ENCODE measurements around the gene KREMEN1.

KREMEN1 gene

DNA sequence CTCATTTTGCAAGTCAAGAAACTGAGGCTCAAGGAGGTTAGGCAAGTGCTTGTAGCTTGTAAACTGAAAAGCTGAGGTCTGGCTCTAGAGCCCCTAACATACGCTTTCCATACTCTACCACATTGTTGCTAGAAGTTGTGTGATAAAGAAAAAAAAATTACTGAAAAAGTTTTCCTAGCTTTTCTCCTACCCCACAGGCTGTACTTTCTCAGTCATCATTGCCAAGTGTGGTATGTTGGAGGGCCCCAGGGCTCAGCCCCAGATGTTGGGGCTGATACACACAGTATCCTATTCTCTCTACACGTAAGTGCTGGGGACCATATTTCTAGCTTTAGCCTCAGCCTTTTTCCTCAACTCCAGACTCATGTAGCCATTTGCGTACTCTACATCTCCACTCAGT lies 16.0 kb downstream of the KREMEN1 start:
- 91 to 95% methylated on average over 2 of the region's 3 CpGs for WGBS, 2 experiments
- H3K27me3 ChIP-seq (ENCODE audit: control insufficient read depth, insufficient read depth, low read length, poor library complexity, severe bottlenecking) = no peaks in the 10 kb centered on the region

GRCh38 chr22:29089507-29089906 lies 16.7 kb downstream of the KREMEN1 start:
- 77 to 84% methylated on average over 3 of the region's 3 CpGs for WGBS, 2 experiments
- Histone ChIP-seq H3K27ac (ENCODE audit: insufficient read depth, low read depth, low read length, poor library complexity, severe bottlenecking) (no peak overlapping the region), H3K27me3 (ENCODE audit: control insufficient read depth, insufficient read depth, low read length, poor library complexity, severe bottlenecking) (no peaks in the 10 kb centered on the region), H3K36me3 (ENCODE audit: control insufficient read depth, insufficient read depth, low read length) (no peaks in the 10 kb centered on the region), H3K9me3 (ENCODE audit: control insufficient read depth, low read length) (no peaks in the 10 kb centered on the region), H3K4me1 (ENCODE audit: control insufficient read depth, insufficient read depth, low read length) (no peaks in the 10 kb centered on the region), H3K4me3 (ENCODE audit: insufficient read depth, low read depth, low read length) (no peak overlapping the region)

More for the DNA sequence above, 16.0 kb downstream of the KREMEN1 start:
- H3K4me3 ChIP-seq (ENCODE audit: insufficient read depth, low read depth, low read length) = no peak overlapping the region
- no peaks in the 10 kb centered on the region for H3K36me3 ChIP-seq (ENCODE audit: control insufficient read depth, insufficient read depth, low read length)
- H3K27ac ChIP-seq (ENCODE audit: insufficient read depth, low read depth, low read length, poor library complexity, severe bottlenecking) = no peak overlapping the region
- no peaks in the 10 kb centered on the region for H3K4me1 ChIP-seq (ENCODE audit: control insufficient read depth, insufficient read depth, low read length)
- H3K9me3 ChIP-seq (ENCODE audit: control insufficient read depth, low read length) = no peaks in the 10 kb centered on the region

DNA sequence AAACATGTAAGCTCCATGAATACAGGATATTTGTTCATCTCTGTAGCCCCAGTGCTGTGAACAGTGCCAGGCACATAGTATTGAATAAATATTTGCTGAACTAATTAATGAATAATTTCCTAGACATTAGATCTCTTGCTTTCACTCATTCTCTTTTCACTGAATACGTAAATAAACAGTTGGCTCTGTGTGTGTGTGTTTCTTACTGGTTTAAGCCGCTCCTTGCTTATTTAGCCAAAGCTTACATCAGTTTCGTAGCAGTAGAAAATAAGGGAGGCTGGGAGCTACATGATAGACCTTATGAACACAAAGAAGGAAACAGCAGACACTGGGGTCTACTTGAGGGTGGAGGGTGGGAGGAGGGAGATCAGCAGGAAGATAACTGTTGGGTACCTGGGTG lies 17.2 kb downstream of the KREMEN1 start:
- no peaks in the 10 kb centered on the region for H3K9me3 ChIP-seq (ENCODE audit: control insufficient read depth, low read length)
- no peaks in the 10 kb centered on the region for H3K4me1 ChIP-seq (ENCODE audit: control insufficient read depth, insufficient read depth, low read length)
- no peaks in the 10 kb centered on the region for H3K36me3 ChIP-seq (ENCODE audit: control insufficient read depth, insufficient read depth, low read length)
- WGBS, 2 experiments = 96% methylated on average over 3 of the region's 3 CpGs
- H3K27ac ChIP-seq (ENCODE audit: insufficient read depth, low read depth, low read length, poor library complexity, severe bottlenecking) = no peak overlapping the region
- no peaks in the 10 kb centered on the region for H3K27me3 ChIP-seq (ENCODE audit: control insufficient read depth, insufficient read depth, low read length, poor library complexity, severe bottlenecking)
- H3K4me3 ChIP-seq (ENCODE audit: insufficient read depth, low read depth, low read length) = no peak overlapping the region

DNA sequence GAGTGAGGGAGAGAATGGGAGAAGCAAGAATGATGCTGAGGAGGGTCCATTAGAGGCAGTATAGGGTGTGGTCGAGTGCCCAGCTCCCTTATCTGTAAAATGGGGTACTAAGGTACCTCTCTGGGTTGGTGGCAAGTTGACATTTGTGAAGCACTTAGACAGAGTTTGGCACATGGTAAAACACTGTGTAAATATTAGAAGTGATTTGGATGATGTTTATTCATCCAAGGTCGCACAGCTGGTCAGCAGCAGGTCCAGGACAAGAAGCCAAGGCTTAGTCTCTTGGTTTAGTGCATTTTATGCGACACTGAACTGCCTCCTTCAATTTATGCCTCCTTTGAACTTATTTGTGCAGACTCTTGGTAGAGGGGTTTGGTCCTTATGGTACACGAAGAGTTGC lies 19.4 kb downstream of the KREMEN1 start:
- H3K4me1 ChIP-seq (ENCODE audit: control insufficient read depth, insufficient read depth, low read length) = peaks cover 8% of the 10 kb centered on the region
- 94 to 95% methylated on average over 3 of the region's 4 CpGs for WGBS, 2 experiments
- no peaks in the 10 kb centered on the region for H3K36me3 ChIP-seq (ENCODE audit: control insufficient read depth, insufficient read depth, low read length)
- H3K9me3 ChIP-seq (ENCODE audit: control insufficient read depth, low read length) = no peaks in the 10 kb centered on the region
- H3K27me3 ChIP-seq (ENCODE audit: control insufficient read depth, insufficient read depth, low read length, poor library complexity, severe bottlenecking) = no peaks in the 10 kb centered on the region
- no peak overlapping the region for H3K4me3 ChIP-seq (ENCODE audit: insufficient read depth, low read depth, low read length)
- no peak overlapping the region for H3K27ac ChIP-seq (ENCODE audit: insufficient read depth, low read depth, low read length, poor library complexity, severe bottlenecking)

- Histone ChIP-seq H3K4me1 (ENCODE audit: control insufficient read depth, insufficient read depth, low read length) (peaks cover 12% of the 10 kb centered on the region), H3K27me3 (ENCODE audit: control insufficient read depth, insufficient read depth, low read length, poor library complexity, severe bottlenecking) (no peaks in the 10 kb centered on the region), H3K9me3 (ENCODE audit: control insufficient read depth, low read length) (no peaks in the 10 kb centered on the region), H3K27ac (ENCODE audit: insufficient read depth, low read depth, low read length, poor library complexity, severe bottlenecking) (no peak overlapping the region), H3K4me3 (ENCODE audit: insufficient read depth, low read depth, low read length) (no peak overlapping the region), H3K36me3 (ENCODE audit: control insufficient read depth, insufficient read depth, low read length) (no peaks in the 10 kb centered on the region)
- WGBS, 2 experiments = 95 to 96% methylated on average over 1 of the region's 1 CpG
Observed at GRCh38 chr22:29093030-29093429, 20.2 kb downstream of the KREMEN1 start.

DNA sequence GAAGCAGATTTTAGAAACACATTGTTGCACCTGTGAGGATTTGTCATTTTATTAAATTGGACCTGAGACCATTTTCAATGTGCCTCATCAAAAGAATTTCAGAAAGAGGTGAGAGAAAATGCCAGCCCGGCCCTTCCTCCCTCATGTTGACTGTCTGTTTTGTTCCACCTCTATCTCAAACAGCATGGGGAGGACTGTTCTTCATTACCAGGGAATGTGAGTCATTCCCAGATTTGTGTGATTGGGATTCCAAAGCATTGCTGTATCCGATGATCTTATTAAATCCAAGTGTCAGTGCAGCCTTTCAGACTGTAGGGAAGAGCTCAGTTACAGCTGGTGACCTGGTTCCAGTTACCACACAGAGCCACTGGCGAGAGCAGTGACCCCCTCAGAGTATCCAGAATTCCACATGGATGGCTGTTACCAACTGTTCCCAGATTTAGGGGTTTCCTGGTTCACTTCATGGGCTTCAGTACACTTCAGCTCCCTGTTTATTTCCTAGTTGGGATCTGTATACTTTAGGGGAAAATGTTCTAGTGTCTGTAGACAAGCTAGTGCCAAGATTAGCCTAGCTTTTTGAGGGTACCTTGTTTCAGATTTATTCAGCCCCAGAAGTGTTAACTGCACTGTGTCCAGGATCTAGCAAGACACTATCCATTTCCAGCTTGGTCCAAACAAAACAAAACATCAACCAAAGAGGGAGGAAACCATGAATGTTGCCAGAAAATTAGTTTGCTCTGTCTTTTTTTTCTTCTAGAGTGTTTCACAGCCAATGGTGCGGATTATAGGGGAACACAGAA lies 20.9 kb downstream of the KREMEN1 start:
- Histone ChIP-seq H3K4me1 (ENCODE audit: control insufficient read depth, insufficient read depth, low read length) (peaks cover 12% of the 10 kb centered on the region), H3K9me3 (ENCODE audit: control insufficient read depth, low read length) (no peaks in the 10 kb centered on the region), H3K27ac (ENCODE audit: insufficient read depth, low read depth, low read length, poor library complexity, severe bottlenecking) (no peak overlapping the region), H3K27me3 (ENCODE audit: control insufficient read depth, insufficient read depth, low read length, poor library complexity, severe bottlenecking) (no peaks in the 10 kb centered on the region), H3K4me3 (ENCODE audit: insufficient read depth, low read depth, low read length) (no peak overlapping the region), H3K36me3 (ENCODE audit: control insufficient read depth, insufficient read depth, low read length) (no peaks in the 10 kb centered on the region)
- WGBS, 2 experiments = 91 to 92% methylated on average over 4 of the region's 4 CpGs

- Histone ChIP-seq H3K27ac (ENCODE audit: insufficient read depth, low read depth, low read length, poor library complexity, severe bottlenecking) (no peak overlapping the region), H3K27me3 (ENCODE audit: control insufficient read depth, insufficient read depth, low read length, poor library complexity, severe bottlenecking) (no peaks in the 10 kb centered on the region), H3K9me3 (ENCODE audit: control insufficient read depth, low read length) (no peaks in the 10 kb centered on the region), H3K4me1 (ENCODE audit: control insufficient read depth, insufficient read depth, low read length) (peaks cover 12% of the 10 kb centered on the region), H3K36me3 (ENCODE audit: control insufficient read depth, insufficient read depth, low read length) (no peaks in the 10 kb centered on the region), H3K4me3 (ENCODE audit: insufficient read depth, low read depth, low read length) (no peak overlapping the region)
- WGBS, 2 experiments = 94 to 96% methylated on average over 2 of the region's 2 CpGs
Observed at GRCh38 chr22:29095459-29095858, 22.6 kb downstream of the KREMEN1 start.

DNA sequence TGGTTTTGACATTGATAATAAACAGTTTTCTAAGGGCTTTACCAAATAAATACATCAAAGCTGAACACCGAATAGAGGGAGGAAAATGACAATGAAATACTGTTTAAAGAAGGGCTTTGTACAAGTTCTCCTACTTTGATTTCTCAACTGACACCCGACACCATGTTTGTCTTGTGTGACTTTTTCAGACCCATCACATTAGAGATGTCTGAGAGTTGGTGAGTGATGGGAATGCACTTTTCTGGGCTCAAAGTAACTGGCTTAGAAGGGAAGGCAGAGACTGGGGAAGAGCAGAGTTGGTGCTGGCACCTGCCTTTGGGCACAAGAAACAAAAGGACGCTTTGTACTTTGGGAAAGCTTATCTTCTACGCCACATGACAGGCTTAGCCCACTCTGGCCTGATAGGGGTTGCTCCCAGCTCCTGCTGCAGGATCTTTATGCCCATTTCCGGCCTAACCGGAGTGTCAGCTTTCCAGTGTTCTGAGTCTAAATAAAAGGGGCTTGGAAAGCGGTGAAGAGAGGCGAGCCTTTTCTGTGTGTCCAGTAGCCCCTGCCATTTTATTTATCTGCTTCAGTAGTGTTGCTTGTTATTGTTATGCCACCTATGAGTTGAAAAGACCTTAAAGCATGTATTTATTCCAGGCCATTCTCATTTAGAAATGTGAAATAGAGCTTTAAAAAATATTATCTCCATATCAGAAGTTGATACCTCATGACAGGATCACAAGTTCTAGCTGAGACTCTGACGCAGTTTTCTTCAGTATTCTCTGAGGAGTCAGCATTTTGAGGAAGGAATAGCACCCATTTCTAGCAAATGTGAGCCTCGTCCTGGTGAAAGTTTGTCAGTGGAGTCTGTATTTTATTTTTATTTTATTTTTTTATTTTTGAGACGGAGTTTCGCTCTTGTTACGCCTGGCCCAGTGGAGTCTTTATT lies 24.2 kb downstream of the KREMEN1 start:
- Histone ChIP-seq H3K9me3 (ENCODE audit: control insufficient read depth, low read length) (no peaks in the 10 kb centered on the region), H3K4me1 (ENCODE audit: control insufficient read depth, insufficient read depth, low read length) (peaks cover 12% of the 10 kb centered on the region), H3K27me3 (ENCODE audit: control insufficient read depth, insufficient read depth, low read length, poor library complexity, severe bottlenecking) (no peaks in the 10 kb centered on the region), H3K27ac (ENCODE audit: insufficient read depth, low read depth, low read length, poor library complexity, severe bottlenecking) (no peak overlapping the region), H3K4me3 (ENCODE audit: insufficient read depth, low read depth, low read length) (no peak overlapping the region), H3K36me3 (ENCODE audit: control insufficient read depth, insufficient read depth, low read length) (no peaks in the 10 kb centered on the region)
- WGBS, 2 experiments = 79 to 81% methylated on average over 10 of the region's 13 CpGs

- no peak overlapping the region for H3K27ac ChIP-seq (ENCODE audit: insufficient read depth, low read depth, low read length, poor library complexity, severe bottlenecking)
- peaks cover 22% of the 10 kb centered on the region for H3K4me1 ChIP-seq (ENCODE audit: control insufficient read depth, insufficient read depth, low read length)
- H3K4me3 ChIP-seq (ENCODE audit: insufficient read depth, low read depth, low read length) = no peak overlapping the region
- H3K36me3 ChIP-seq (ENCODE audit: control insufficient read depth, insufficient read depth, low read length) = no peaks in the 10 kb centered on the region
- 84 to 91% methylated on average over 2 of the region's 2 CpGs for WGBS, 2 experiments
- H3K27me3 ChIP-seq (ENCODE audit: control insufficient read depth, insufficient read depth, low read length, poor library complexity, severe bottlenecking) = no peaks in the 10 kb centered on the region
- no peaks in the 10 kb centered on the region for H3K9me3 ChIP-seq (ENCODE audit: control insufficient read depth, low read length)
Observed at GRCh38 chr22:29098296-29098695, 25.5 kb downstream of the KREMEN1 start.

DNA sequence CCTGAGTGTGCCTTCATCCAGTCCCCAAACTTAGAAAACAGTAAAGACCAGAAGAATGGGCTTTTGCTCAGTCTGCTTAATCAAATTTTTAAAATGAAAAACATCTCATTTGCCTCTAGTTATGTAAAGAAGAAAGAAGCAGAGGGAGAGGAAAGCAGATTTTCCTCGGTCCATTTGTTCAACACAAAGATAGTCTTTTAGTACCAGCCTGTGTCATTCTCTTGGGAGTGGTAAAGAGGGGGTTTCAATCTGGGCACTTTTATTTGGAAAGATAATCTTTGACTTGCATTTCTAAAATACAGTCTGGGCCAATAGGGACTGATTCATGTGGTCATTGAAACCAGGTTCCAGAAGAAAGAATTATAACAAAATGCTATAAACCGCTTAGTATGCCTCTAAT lies 29.5 kb downstream of the KREMEN1 start:
- Histone ChIP-seq H3K9me3 (ENCODE audit: control insufficient read depth, low read length) (no peaks in the 10 kb centered on the region), H3K4me1 (ENCODE audit: control insufficient read depth, insufficient read depth, low read length) (peaks cover 21% of the 10 kb centered on the region), H3K27me3 (ENCODE audit: control insufficient read depth, insufficient read depth, low read length, poor library complexity, severe bottlenecking) (no peaks in the 10 kb centered on the region), H3K4me3 (ENCODE audit: insufficient read depth, low read depth, low read length) (no peak overlapping the region), H3K36me3 (ENCODE audit: control insufficient read depth, insufficient read depth, low read length) (no peaks in the 10 kb centered on the region), H3K27ac (ENCODE audit: insufficient read depth, low read depth, low read length, poor library complexity, severe bottlenecking) (no peak overlapping the region)
- 92 to 100% methylated on average over 2 of the region's 2 CpGs for WGBS, 2 experiments

All from ectodermal cell (in vitro differentiated cells).